ENCODE measurements around the gene TMEM147. TPM values are rescaled to one million over a fixed set of nuclear protein-coding genes. Genes with fewer than 3 reads are reported as not detected.
A peak's percentile ranks its signal among the peaks of the same experiment; 100 is the strongest.

Gene TMEM147
- total and polyA plus RNA-seq, 2 of the 13 experiments (the other 11 are each of a cell fraction or from before 2014, with no cell fraction given), result 141 to 176 TPM

GRCh38 chr19:35509861-35510625 lies 35.4 kb upstream of the TMEM147 start (continued):
- TF ChIP-seq SKIL (CRISPR knock-in tag; IDR thresholded peaks at IDR 0.05; ENCODE audit: borderline replicate concordance) (no peak), KMT2B (CRISPR knock-in tag; IDR thresholded peaks at IDR 0.05) (peak; percentile 21; the same call in 1 of the 2 replicates), SMARCE1 (IDR thresholded peaks at IDR 0.05; ENCODE audit: borderline replicate concordance) (no peak), TEF (CRISPR knock-in tag; IDR thresholded peaks at IDR 0.05) (no peak), HOXA5 (CRISPR knock-in tag; IDR thresholded peaks at IDR 0.05) (no peak), ZNF432 (CRISPR knock-in tag; IDR thresholded peaks at IDR 0.05; ENCODE audit: borderline replicate concordance) (no peak), CCAR2 (optimal IDR thresholded peaks at IDR 0.05; ENCODE audit: low read depth, low read length) (no peak), PITX1 (CRISPR knock-in tag; IDR thresholded peaks at IDR 0.05) (peak; percentile 58; the same call in 1 of the 2 replicates), AFF4 (CRISPR knock-in tag; IDR thresholded peaks at IDR 0.05) (no peak), YEATS2 (CRISPR knock-in tag; IDR thresholded peaks at IDR 0.05; ENCODE audit: borderline replicate concordance) (no peak), GATA4 (IDR thresholded peaks at IDR 0.05; ENCODE audit: borderline replicate concordance, low read depth) (no peak), ZZZ3 (CRISPR knock-in tag; IDR thresholded peaks at IDR 0.05; ENCODE audit: borderline replicate concordance) (no peak), NCOA1 (CRISPR knock-in tag; IDR thresholded peaks at IDR 0.05) (no peak), HHEX (CRISPR knock-in tag; IDR thresholded peaks at IDR 0.05) (0 out of 2 replicates have a peak, but pooled peaks have one; percentile 28), FOXP4 (CRISPR knock-in tag; IDR thresholded peaks at IDR 0.05) (peak; percentile 12; the same call in 1 of the 2 replicates), ZFP36L1 (CRISPR knock-in tag; IDR thresholded peaks at IDR 0.05) (no peak), HNF4G (IDR thresholded peaks at IDR 0.05; ENCODE audit: borderline replicate concordance, low read depth, low read length) (no peak), HNF4G (CRISPR knock-in tag; IDR thresholded peaks at IDR 0.05; ENCODE audit: borderline replicate concordance, low read depth) (no peak), PRPF4 (IDR thresholded peaks at IDR 0.05; ENCODE audit: low read depth, low read length, poor library complexity, severe bottlenecking) (no peak), ZNF143 (CRISPR knock-in tag; IDR thresholded peaks at IDR 0.05) (no peak), MTF2 (CRISPR knock-in tag; IDR thresholded peaks at IDR 0.05; ENCODE audit: borderline replicate concordance) (no peak), HNF4A (CRISPR knock-in tag; IDR thresholded peaks at IDR 0.05) (no peak)

All from HepG2 (cell line).